Measurements from ENCODE around the gene USP53. TPM values are rescaled to one million over a fixed set of nuclear protein-coding genes. Genes with fewer than 3 reads are reported as not detected.
"Not testable (repeated sequence)": the region's sequence is repeated elsewhere in the genome, so short reads cannot be mapped to it uniquely, and the experiment has no call there.

Gene USP53
- total RNA-seq, 3 donors from 2014 or later: 11.8 to 12.4 (median 12.1) TPM

GRCh38 chr4:119336332-119336979, 123.9 kb downstream of the USP53 start:
- H3K36me3 Mint-ChIP-seq (ENCODE audit: insufficient read depth); DNase-seq; H3K9me3 Mint-ChIP-seq; ATAC-seq; H3K4me3 Mint-ChIP-seq; H3K27me3 Mint-ChIP-seq (ENCODE audit: low read depth); H3K4me1 Mint-ChIP-seq (ENCODE audit: low read depth): not testable (repeated sequence)

DNA sequence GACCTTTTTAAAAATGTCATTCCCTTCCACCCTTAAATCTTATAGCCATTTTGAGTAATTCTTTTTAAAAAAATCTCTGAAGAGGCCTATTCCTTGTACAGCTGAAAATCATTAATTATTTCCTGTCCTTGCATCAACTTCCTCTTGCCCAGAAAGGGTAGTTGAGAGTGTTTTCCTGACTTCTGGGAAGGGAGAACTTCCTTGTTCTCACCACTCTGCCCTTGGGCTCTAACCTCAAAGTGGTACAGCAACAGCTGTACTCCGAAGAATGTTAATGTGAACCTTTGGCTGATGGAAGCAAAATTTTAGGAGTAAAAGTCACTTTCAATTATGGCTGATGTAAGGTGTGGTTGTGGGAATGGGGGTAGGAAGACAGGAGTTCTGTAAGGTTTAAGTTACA, 124.5 kb downstream of the USP53 start:
- Mint-ChIP-seq H3K27me3 (ENCODE audit: low read depth) (peaks cover 4% of the 10 kb centered on the region), H3K9me3 (no peaks in the 10 kb centered on the region), H3K36me3 (ENCODE audit: insufficient read depth) (no peaks in the 10 kb centered on the region), H3K4me1 (ENCODE audit: low read depth) (no peaks in the 10 kb centered on the region), H3K4me3 (no peak overlapping the region)
- no peak for DNase-seq
- no peak for ATAC-seq

DNA sequence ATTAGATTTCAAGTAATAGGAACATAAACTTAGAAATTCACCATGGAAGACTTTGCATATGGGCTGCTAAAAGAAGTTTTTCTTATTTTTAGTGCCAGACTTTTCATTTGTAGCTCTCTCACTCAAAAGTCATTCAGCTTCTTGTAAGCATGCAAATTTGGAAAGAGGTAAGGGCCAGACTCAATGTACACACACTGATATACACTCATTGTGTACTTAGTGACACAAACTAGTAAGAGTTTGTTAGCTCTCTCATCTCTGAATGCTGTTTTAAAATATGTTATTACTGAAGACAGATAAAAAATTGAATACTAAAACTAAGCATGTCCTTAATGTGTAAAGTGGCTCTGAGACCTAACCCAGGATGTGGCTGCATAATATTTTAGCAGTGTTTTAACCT, 127.4 kb downstream of the USP53 start:
- not testable (repeated sequence) for H3K4me3 Mint-ChIP-seq; H3K4me1 Mint-ChIP-seq (ENCODE audit: low read depth); DNase-seq; H3K36me3 Mint-ChIP-seq (ENCODE audit: insufficient read depth); ATAC-seq; H3K9me3 Mint-ChIP-seq; H3K27me3 Mint-ChIP-seq (ENCODE audit: low read depth)

GRCh38 chr4:119343293-119343692, 130.8 kb downstream of the USP53 start:
- ATAC-seq; H3K36me3 Mint-ChIP-seq (ENCODE audit: insufficient read depth); H3K9me3 Mint-ChIP-seq; DNase-seq; H3K27me3 Mint-ChIP-seq (ENCODE audit: low read depth); H3K4me1 Mint-ChIP-seq (ENCODE audit: low read depth); H3K4me3 Mint-ChIP-seq: not testable (repeated sequence)

Other genes starting within 250 kb of the USP53 start
- gene MYOZ2, start 76.9 kb upstream of the USP53 start, total RNA-seq: not detected
- not detected for gene FABP2, start 109.4 kb downstream of the USP53 start, total RNA-seq

Data from activated T-cell treated with anti-CD3 and anti-CD28 coated beads, Interleukin-2, amount 50 U/mL, for 4 hours (primary cell).